H1 (cell line): Measurements from ENCODE around the gene TMEM204. TPM values are rescaled to one million over a fixed set of nuclear protein-coding genes. Genes with fewer than 3 reads are reported as not detected.
A peak's percentile ranks its signal among the peaks of the same experiment; 100 is the strongest.

ENCODE experiments used
- CTCF ChIP-seq, 3 experiments: IDR thresholded peaks; 1 replicate in 2 of 3; 2 replicates in 1 of 3; pipeline versions ENCODE4 v1.5.1 to v1.6.1; 2011; ENCODE audit warnings: low read length in 3 of 3, mild to moderate bottlenecking in 3 of 3, inconsistent platforms in 2 of 3, low read depth in 1 of 3, moderate library complexity in 1 of 3; ENCODE audit not compliant: insufficient read depth in 1 of 3; ENCODE audit errors: control extremely low read depth in 1 of 3
- KDM5A ChIP-seq: fragments of 200-600 bp; IDR thresholded peaks from 2 replicates; pipeline ENCODE4 v1.7.1; 2012; ENCODE audit warnings: mild to moderate bottlenecking, low read length, inconsistent platforms, mixed read lengths
- MAX ChIP-seq: IDR thresholded peaks from 2 replicates; pipeline ENCODE4 v1.6.1; 2012; ENCODE audit warnings: inconsistent platforms
- RAD21 ChIP-seq, 2 experiments: IDR thresholded peaks in 1 of 2; conservative IDR thresholded peaks in 1 of 2; 2 replicates each; pipeline ENCODE4 v1.6.1; 2011; ENCODE audit warnings: low read depth in 2 of 2, low read length in 2 of 2, improper control_type of control experiment in 1 of 2, inconsistent platforms in 1 of 2, mild to moderate bottlenecking in 1 of 2, moderate library complexity in 1 of 2
- TAF1 ChIP-seq: IDR thresholded peaks from 2 replicates; pipeline ENCODE4 v1.6.1; 2011; ENCODE audit warnings: mild to moderate bottlenecking, low read depth, low read length
- polyA plus RNA-seq, 7 experiments: library from polyadenylated mRNA; depleted of rRNA in 3 of 7; stranded (reverse) in 5 of 7; unstranded in 2 of 7; fragments of >200 nt in 5 of 7; fragments of 200-250 nt in 2 of 7; gene quantifications; 1 replicate in 5 of 7; 2 replicates in 1 of 7; 4 replicates in 1 of 7; pipeline versions ENCODE4 v1.2.1 to v1.2.3, GENCODE V29; 2011 to 2013; ENCODE audit warnings: missing spikeins in 2 of 7, mixed read lengths in 2 of 7
- total RNA-seq: library from RNA; stranded (reverse); fragmentation: NEBNext Ultra II Directional; extraction: Animal tissue kit (Norgen Biotek cat#: 25700); gene quantifications from 2 replicates; pipeline ENCODE4 v1.2.1, GENCODE V29; 2021

TMEM204 gene
- total and polyA plus RNA-seq, 2 of the 8 experiments (the other 6 are each of a cell fraction or from before 2014, with no cell fraction given) = not detected

- TF ChIP-seq CTCF (IDR thresholded peaks at IDR 0.05; ENCODE audit: control extremely low read depth in 1 of 3, insufficient read depth in 1 of 3, low read depth in 1 of 3, low read length in 3 of 3) (peak; percentile 56 to 69 (median 62)), MAX (peak; percentile 51; the same call in 1 of the 2 replicates), RAD21 (IDR thresholded peaks at IDR 0.05 in 1 of 2, conservative IDR thresholded peaks at IDR 0.05 in 1 of 2; ENCODE audit: low read depth in 2 of 2, low read length in 2 of 2) (peak; percentile 58 to 69), KDM5A (no peak), TAF1 (no peak)
Measured at GRCh38 chr16:1538804-1539520, 5.5 kb downstream of the TMEM204 start (continued).
